Bronchial epithelial cell (primary cell): Measurements from ENCODE around the gene MTRR. TPM values are rescaled to one million over a fixed set of nuclear protein-coding genes. Genes with fewer than 3 reads are reported as not detected.

Experiments
- DNase-seq: peaks from one replicate; pipeline ENCODE4 v3.0.0-alpha.2; 2010; ENCODE audit warnings: low read depth
- FAIRE-seq: peaks from 2 replicates; lab custom pipeline; 2011; peaks lifted over from hg19 to GRCh38; lab: Jason Lieb, UNC
- H3K27me3 ChIP-seq: 2 replicates; pipeline ENCODE4 v1.5.1; 2011; ENCODE audit warnings: low read length; ENCODE audit not compliant: control insufficient read depth, insufficient read depth
- H3K36me3 ChIP-seq: 2 replicates; pipeline ENCODE4 v1.5.1; 2011; ENCODE audit warnings: low read length; ENCODE audit not compliant: control insufficient read depth, insufficient read depth
- H3K4me3 ChIP-seq: 2 replicates; pipeline ENCODE4 v1.5.1; 2011; ENCODE audit warnings: mild to moderate bottlenecking, low read depth, low read length, control low read depth
- total RNA-seq: library from RNA; depleted of rRNA; stranded (reverse); fragments of >200 nt; gene quantifications from 2 replicates; pipeline ENCODE4 v1.2.1, GENCODE V29; 2014
- TF ChIP-seq, protein P1 (sequence below): IDR thresholded peaks from 2 replicates; pipeline ENCODE4 v1.5.1; 2011; ENCODE audit warnings: mild to moderate bottlenecking, moderate library complexity, low read length, control low read depth, inconsistent platforms; ENCODE audit not compliant: insufficient read depth, severe bottlenecking

MTRR gene
- total RNA-seq, 1 donor from 2014 or later = 29.2 TPM

- H3K4me3 ChIP-seq = no peak overlapping the region
- no peaks in the 10 kb centered on the region for H3K27me3 ChIP-seq
- H3K36me3 ChIP-seq = no peaks in the 10 kb centered on the region
- FAIRE-seq (no peak), DNase-seq (no peak)
- TF ChIP-seq, protein P1, sequence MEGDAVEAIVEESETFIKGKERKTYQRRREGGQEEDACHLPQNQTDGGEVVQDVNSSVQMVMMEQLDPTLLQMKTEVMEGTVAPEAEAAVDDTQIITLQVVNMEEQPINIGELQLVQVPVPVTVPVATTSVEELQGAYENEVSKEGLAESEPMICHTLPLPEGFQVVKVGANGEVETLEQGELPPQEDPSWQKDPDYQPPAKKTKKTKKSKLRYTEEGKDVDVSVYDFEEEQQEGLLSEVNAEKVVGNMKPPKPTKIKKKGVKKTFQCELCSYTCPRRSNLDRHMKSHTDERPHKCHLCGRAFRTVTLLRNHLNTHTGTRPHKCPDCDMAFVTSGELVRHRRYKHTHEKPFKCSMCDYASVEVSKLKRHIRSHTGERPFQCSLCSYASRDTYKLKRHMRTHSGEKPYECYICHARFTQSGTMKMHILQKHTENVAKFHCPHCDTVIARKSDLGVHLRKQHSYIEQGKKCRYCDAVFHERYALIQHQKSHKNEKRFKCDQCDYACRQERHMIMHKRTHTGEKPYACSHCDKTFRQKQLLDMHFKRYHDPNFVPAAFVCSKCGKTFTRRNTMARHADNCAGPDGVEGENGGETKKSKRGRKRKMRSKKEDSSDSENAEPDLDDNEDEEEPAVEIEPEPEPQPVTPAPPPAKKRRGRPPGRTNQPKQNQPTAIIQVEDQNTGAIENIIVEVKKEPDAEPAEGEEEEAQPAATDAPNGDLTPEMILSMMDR = no peak
Observed at GRCh38 chr5:7947301-7947700, 78.4 kb downstream of the MTRR start.

Other genes starting within 250 kb of the MTRR start
- gene CFAP90, start 18.0 kb upstream of the MTRR start, total RNA-seq = not detected in 2 replicates
- gene FASTKD3, start 117 bp upstream of the MTRR start, total RNA-seq = 5.8 and 6.4 TPM in 2 replicates